D341Med (cell line): Measurements from ENCODE around the gene PWWP2B.

Experiments used
- DNase-seq: peaks from one replicate; pipeline ENCODE4 v3.0.0; 2012; ENCODE audit warnings: low spot score

PWWP2B gene

GRCh38 chr10:132447446-132448247 lies 50.6 kb downstream of the PWWP2B start:
- no peak for DNase-seq

GRCh38 chr10:132448248-132448731 lies 51.3 kb downstream of the PWWP2B start:
- peak; percentile 55 for DNase-seq

- no peak for DNase-seq
Observed at GRCh38 chr10:132449051-132449810, 52.2 kb downstream of the PWWP2B start.

GRCh38 chr10:132449811-132450181 lies 52.8 kb downstream of the PWWP2B start:
- no peak for DNase-seq

- no peak for DNase-seq
Observed at GRCh38 chr10:132450466-132450824, 53.4 kb downstream of the PWWP2B start.

GRCh38 chr10:132450825-132451505 lies 54.0 kb downstream of the PWWP2B start:
- no peak for DNase-seq

- DNase-seq: no peak
Observed at GRCh38 chr10:132451506-132452215, 54.7 kb downstream of the PWWP2B start.

- DNase-seq: no peak
Observed at GRCh38 chr10:132452216-132452650, 55.2 kb downstream of the PWWP2B start.

GRCh38 chr10:132452651-132453469 lies 55.9 kb downstream of the PWWP2B start:
- DNase-seq: peak; percentile 93

GRCh38 chr10:132453470-132453861 lies 56.5 kb downstream of the PWWP2B start:
- no peak for DNase-seq

- DNase-seq: no peak
Observed at GRCh38 chr10:132454296-132455198, 57.5 kb downstream of the PWWP2B start.

- DNase-seq: no peak
Observed at GRCh38 chr10:132455441-132455971, 58.5 kb downstream of the PWWP2B start.

- DNase-seq: no peak
Observed at GRCh38 chr10:132455986-132456847, 59.2 kb downstream of the PWWP2B start.

GRCh38 chr10:132456881-132457280 lies 59.9 kb downstream of the PWWP2B start:
- DNase-seq: no peak

- peak; percentile 58 for DNase-seq
Observed at GRCh38 chr10:132457328-132458070, 60.5 kb downstream of the PWWP2B start.

GRCh38 chr10:132458071-132458585 lies 61.1 kb downstream of the PWWP2B start:
- DNase-seq: no peak

- peak; percentile 87 for DNase-seq
Observed at GRCh38 chr10:132458586-132459300, 61.7 kb downstream of the PWWP2B start.
